Endothelial cell of umbilical vein (primary cell): ENCODE measurements around the gene C1QTNF4. TPM values are rescaled to one million over a fixed set of nuclear protein-coding genes. Genes with fewer than 3 reads are reported as not detected.
"Not testable (repeated sequence)": the region's sequence is repeated elsewhere in the genome, so short reads cannot be mapped to it uniquely, and the experiment has no call there.

Experiments
- BruUV-seq: library from RNA; stranded (reverse); fragments of 400-500 nt; replicated peaks from 2 replicates; lab custom pipeline; 2021; lab: Mats Ljungman, UMichigan
- CTCF ChIA-PET: fragments of 300-600, 350-600 bp; sonication (Branson Sonifier 250); formaldehyde crosslinking; loops from one replicate; lab custom pipeline; 2021; ENCODE audit warnings: antibody characterized with exemption, inconsistent platforms; lab: Charles Lee
- POLR2A ChIA-PET: fragments of 300-600, 350-600 bp; sonication (Branson Sonifier 250); formaldehyde crosslinking; loops from one replicate; lab custom pipeline; 2021; ENCODE audit warnings: antibody characterized with exemption, inconsistent platforms; lab: Charles Lee
- DNase-seq: peaks from one replicate; pipeline ENCODE4 v3.0.0-alpha.2; 2011; ENCODE audit warnings: low read depth, low spot score
- FAIRE-seq: peaks from 2 replicates; lab custom pipeline; 2011; peaks lifted over from hg19 to GRCh38; lab: Jason Lieb, UNC
- H2AFZ ChIP-seq: 2 replicates; pipeline ENCODE4 v1.6.0; 2012; ENCODE audit warnings: low read depth, low read length, control low read depth, inconsistent platforms
- H3K27ac ChIP-seq: 2 replicates; pipeline ENCODE4 v1.5.1; 2011; ENCODE audit warnings: low read depth, mild to moderate bottlenecking, control low read depth, low read length, moderate library complexity; ENCODE audit not compliant: insufficient read depth
- H3K27me3 ChIP-seq, 2 experiments: 2 replicates each; pipeline versions ENCODE4 v1.6.0 to v1.6.1; 2011; ENCODE audit warnings: low read length in 2 of 2, mixed read lengths in 1 of 2; ENCODE audit not compliant: control insufficient read depth in 2 of 2, insufficient read depth in 2 of 2
- H3K36me3 ChIP-seq, 2 experiments: 2 replicates in 1 of 2; 3 replicates in 1 of 2; pipeline ENCODE4 v1.5.1; 2011; ENCODE audit warnings: low read length in 2 of 2, mild to moderate bottlenecking in 1 of 2, moderate library complexity in 1 of 2; ENCODE audit not compliant: control insufficient read depth in 2 of 2, insufficient read depth in 2 of 2; ENCODE audit errors: extremely low read depth in 1 of 2
- H3K4me1 ChIP-seq: 3 replicates; pipeline ENCODE4 v1.5.1; 2011; ENCODE audit warnings: mild to moderate bottlenecking, low read length; ENCODE audit not compliant: control insufficient read depth, insufficient read depth; ENCODE audit errors: extremely low read depth
- H3K4me2 ChIP-seq: 2 replicates; pipeline ENCODE4 v1.6.1; 2011; ENCODE audit warnings: low read length, control low read depth, mixed read lengths; ENCODE audit not compliant: insufficient read depth
- H3K4me3 ChIP-seq, 3 experiments: fragments of 200-600 bp in 1 of 3; sonication (generic), shearing (Covaris generic) in 1 of 3; replicated peaks in 1 of 3; 2 replicates each; pipeline ENCODE4 v1.5.1; 2011 to 2016; ENCODE audit warnings: control low read depth in 3 of 3, low read length in 3 of 3, mild to moderate bottlenecking in 2 of 3, inconsistent platforms in 1 of 3, low read depth in 1 of 3, moderate library complexity in 1 of 3; ENCODE audit not compliant: insufficient read depth in 1 of 3
- H3K79me2 ChIP-seq: 2 replicates; pipeline ENCODE4 v1.6.0; 2012; ENCODE audit warnings: low read length, inconsistent platforms; ENCODE audit not compliant: control insufficient read depth, insufficient read depth
- H3K9ac ChIP-seq: replicated peaks from 2 replicates; pipeline ENCODE3; 2011; ENCODE audit warnings: low read length, control low read depth; ENCODE audit not compliant: insufficient read depth; ENCODE audit errors: extremely low read depth
- H3K9me1 ChIP-seq: replicated peaks from 3 replicates; pipeline ENCODE4 v1.6.0; 2011; ENCODE audit warnings: mild to moderate bottlenecking, low read length; ENCODE audit not compliant: control insufficient read depth, insufficient read depth; ENCODE audit errors: extremely low read depth
- H3K9me3 ChIP-seq: replicated peaks from 2 replicates; pipeline ENCODE4 v1.5.1; 2012; ENCODE audit warnings: low read length, inconsistent platforms; ENCODE audit not compliant: control insufficient read depth, insufficient read depth
- H4K20me1 ChIP-seq: replicated peaks from 2 replicates; pipeline ENCODE3; 2011; ENCODE audit warnings: mild to moderate bottlenecking, low read length; ENCODE audit not compliant: control insufficient read depth, insufficient read depth; ENCODE audit errors: extremely low read depth
- EZH2 ChIP-seq: IDR thresholded peaks from 2 replicates; pipeline ENCODE4 v1.6.1; 2012; ENCODE audit warnings: borderline replicate concordance, low read depth, mild to moderate bottlenecking, moderate library complexity, low read length, inconsistent platforms; ENCODE audit not compliant: severe bottlenecking
- FOS ChIP-seq: IDR thresholded peaks from 2 replicates; pipeline ENCODE4 v1.6.1; 2011; ENCODE audit warnings: mild to moderate bottlenecking, low read length, moderate library complexity, borderline replicate concordance; ENCODE audit not compliant: insufficient read depth
- GATA2 ChIP-seq: IDR thresholded peaks from 2 replicates; pipeline ENCODE4 v1.7.0; 2011; ENCODE audit warnings: low read depth, mild to moderate bottlenecking, moderate library complexity, mixed read lengths, low read length; ENCODE audit not compliant: insufficient read length, insufficient read depth
- JUN ChIP-seq: IDR thresholded peaks from 2 replicates; pipeline ENCODE4 v1.6.1; 2011; ENCODE audit warnings: borderline replicate concordance, low read depth; ENCODE audit not compliant: insufficient read length, insufficient read depth
- MYC ChIP-seq: IDR thresholded peaks from one replicate; pipeline ENCODE4 v1.6.1; 2011; ENCODE audit warnings: mild to moderate bottlenecking, low read depth, low read length
- POLR2A ChIP-seq: IDR thresholded peaks from 2 replicates; pipeline ENCODE4 v1.6.1; 2012; ENCODE audit warnings: low read depth, mild to moderate bottlenecking, control low read depth, low read length
- POLR2AphosphoS5 ChIP-seq: IDR thresholded peaks from 2 replicates; pipeline ENCODE4 v1.6.1; 2012; ENCODE audit warnings: low read depth, mild to moderate bottlenecking, control low read depth, low read length, moderate library complexity; ENCODE audit not compliant: insufficient read depth
- dilution Hi-C: fragments of 300-500 bp; cut with MboI; formaldehyde crosslinking; loops from one replicate; pipeline ENCODE4 v1.15.0; 2019; ENCODE audit warnings: low sequenced_read_pairs; ENCODE audit not compliant: extremely low pct_ligation_motif_present
- intact Hi-C: fragments of 100-400 bp; cut with micrococcal nuclease; formaldehyde crosslinking; loops from one replicate; pipeline ENCODE4 v1.10.0; 2022
- polyA plus RNA-seq, 4 experiments: library from polyadenylated mRNA; depleted of rRNA in 3 of 4; stranded (reverse) in 3 of 4; unstranded in 1 of 4; fragments of >200 nt; gene quantifications; 2 replicates each; pipeline versions ENCODE4 v1.2.1 to v1.2.3, GENCODE V29; 2011 to 2012; ENCODE audit warnings: missing spikeins in 1 of 4
- total RNA-seq: library from RNA; stranded (reverse); gene quantifications from 2 replicates; pipeline ENCODE4 v1.2.3, GENCODE V29; 2021
- TF ChIP-seq, protein P1 (sequence below), 2 donors: IDR thresholded peaks; 1 replicate in 1 of 2; 2 replicates in 1 of 2; pipeline ENCODE4 v1.5.1; 2011; ENCODE audit warnings: low read length in 2 of 2, mild to moderate bottlenecking in 2 of 2, moderate library complexity in 2 of 2, control low read depth in 1 of 2, inconsistent platforms in 1 of 2, low read depth in 1 of 2; ENCODE audit not compliant: insufficient read depth in 1 of 2; ENCODE audit errors: extremely low read depth in 1 of 2
- TF ChIP-seq, protein P2 (sequence below): IDR thresholded peaks from 2 replicates; pipeline ENCODE4 v1.6.1; 2011; ENCODE audit not compliant: insufficient read depth, insufficient read length

The C1QTNF4 gene
- total and polyA plus RNA-seq, 2 donors (not counting 3 experiments of a cell fraction or from before 2014, with no cell fraction given): 1.7 to 5.4 TPM

DNA sequence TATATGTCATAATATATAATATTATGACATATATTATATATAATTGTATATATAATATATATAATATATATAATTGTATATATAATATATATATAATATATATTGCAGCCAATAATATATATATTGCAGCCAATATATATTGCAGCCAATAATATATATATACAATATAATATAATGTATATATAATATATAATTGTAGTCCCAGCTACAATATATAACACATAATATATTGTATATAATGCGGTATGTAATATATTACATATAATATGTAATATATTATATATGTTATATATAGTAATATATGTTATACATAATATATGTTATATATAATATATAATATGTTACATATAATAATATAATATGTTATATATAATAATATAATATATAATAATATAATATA lies 35.5 kb downstream of the C1QTNF4 start:
- H3K9me3 ChIP-seq: no peaks in the 10 kb centered on the region
- intact Hi-C loops (no loop called here), dilution Hi-C loops (no loop called here)
- H3K9ac ChIP-seq: no peak overlapping the region
- no peaks in the 10 kb centered on the region for H3K9me1 ChIP-seq
- TF ChIP-seq EZH2 (no peak), MYC (no peak), POLR2A (no peak), JUN (no peak), FOS (no peak), GATA2 (no peak), POLR2AphosphoS5 (no peak)
- TF ChIP-seq, protein P1, sequence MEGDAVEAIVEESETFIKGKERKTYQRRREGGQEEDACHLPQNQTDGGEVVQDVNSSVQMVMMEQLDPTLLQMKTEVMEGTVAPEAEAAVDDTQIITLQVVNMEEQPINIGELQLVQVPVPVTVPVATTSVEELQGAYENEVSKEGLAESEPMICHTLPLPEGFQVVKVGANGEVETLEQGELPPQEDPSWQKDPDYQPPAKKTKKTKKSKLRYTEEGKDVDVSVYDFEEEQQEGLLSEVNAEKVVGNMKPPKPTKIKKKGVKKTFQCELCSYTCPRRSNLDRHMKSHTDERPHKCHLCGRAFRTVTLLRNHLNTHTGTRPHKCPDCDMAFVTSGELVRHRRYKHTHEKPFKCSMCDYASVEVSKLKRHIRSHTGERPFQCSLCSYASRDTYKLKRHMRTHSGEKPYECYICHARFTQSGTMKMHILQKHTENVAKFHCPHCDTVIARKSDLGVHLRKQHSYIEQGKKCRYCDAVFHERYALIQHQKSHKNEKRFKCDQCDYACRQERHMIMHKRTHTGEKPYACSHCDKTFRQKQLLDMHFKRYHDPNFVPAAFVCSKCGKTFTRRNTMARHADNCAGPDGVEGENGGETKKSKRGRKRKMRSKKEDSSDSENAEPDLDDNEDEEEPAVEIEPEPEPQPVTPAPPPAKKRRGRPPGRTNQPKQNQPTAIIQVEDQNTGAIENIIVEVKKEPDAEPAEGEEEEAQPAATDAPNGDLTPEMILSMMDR (IDR thresholded peaks at IDR 0.05; ENCODE audit: extremely low read depth in 1 of 2, insufficient read depth in 1 of 2, low read depth in 1 of 2, low read length in 2 of 2): no peak
- TF ChIP-seq, protein P2, sequence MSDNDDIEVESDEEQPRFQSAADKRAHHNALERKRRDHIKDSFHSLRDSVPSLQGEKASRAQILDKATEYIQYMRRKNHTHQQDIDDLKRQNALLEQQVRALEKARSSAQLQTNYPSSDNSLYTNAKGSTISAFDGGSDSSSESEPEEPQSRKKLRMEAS: no peak
- H3K4me1 ChIP-seq: no peaks in the 10 kb centered on the region
- DNase-seq (no peak), FAIRE-seq (no peak)
- no peak overlapping the region for H3K4me2 ChIP-seq
- CTCF ChIA-PET: interaction anchor here (0.5 kb wide), 1 partner anchor 22 kb away, joined by 4 read pairs; no protein-coding TSS in a partner anchor
- no peaks in the 10 kb centered on the region for H3K27me3 ChIP-seq
- H3K79me2 ChIP-seq: no peaks in the 10 kb centered on the region
- no peaks in the 10 kb centered on the region for H4K20me1 ChIP-seq
- POLR2A ChIA-PET: no interaction called here
- no peak overlapping the region for H3K27ac ChIP-seq
- no peaks in the 10 kb centered on the region for H3K36me3 ChIP-seq
- H3K4me3 ChIP-seq: no peak overlapping the region
- no peak overlapping the region for H2AFZ ChIP-seq
- BruUV-seq: no TSS peak

DNA sequence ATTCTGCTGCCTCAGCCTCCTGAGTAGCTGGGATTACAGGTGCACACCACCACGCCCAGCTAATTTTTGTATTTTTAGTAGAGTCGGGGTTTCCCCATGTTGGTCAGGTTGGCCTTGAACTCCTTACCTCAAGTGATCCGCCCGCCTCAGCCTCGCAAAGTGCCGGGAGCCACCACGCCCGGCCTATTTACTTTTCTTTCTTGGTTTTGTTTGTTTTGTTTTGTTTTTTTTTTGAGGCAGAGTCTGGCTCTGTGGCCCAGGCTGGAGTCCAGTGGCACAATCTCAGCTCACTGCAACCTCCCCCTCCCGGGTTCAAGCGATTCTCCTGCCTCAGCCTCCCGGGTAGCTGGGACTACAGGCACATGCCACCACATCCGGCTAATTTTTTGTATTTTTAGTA lies 37.2 kb downstream of the C1QTNF4 start:
- dilution Hi-C loops, H3K9me1 ChIP-seq, H3K9ac ChIP-seq, H3K27ac ChIP-seq, BruUV-seq, H3K4me3 ChIP-seq, H3K4me2 ChIP-seq, H3K9me3 ChIP-seq, DNase-seq, H3K79me2 ChIP-seq, H3K27me3 ChIP-seq, FAIRE-seq, H3K4me1 ChIP-seq, H3K36me3 ChIP-seq, H2AFZ ChIP-seq, H4K20me1 ChIP-seq, intact Hi-C loops: not testable (repeated sequence)
- ChIA-PET POLR2A (interaction anchor here (0.7 kb wide), 1 partner anchor 38 kb away, joined by 3 read pairs; no protein-coding TSS in a partner anchor), CTCF (interaction anchor here (0.9 kb wide), 1 partner anchor 8 kb away, joined by 3 read pairs; the partner anchor contains the start of gene PTPMT1)
